WTC11 (cell line): ENCODE data around the gene MSGN1.

Experiments
- CTCF ChIP-seq: fragments of 200-600 bp; IDR thresholded peaks from 2 replicates; pipeline ENCODE4 v1.8.0; 2022; ENCODE audit warnings: antibody characterized with exemption
- HMGA2 ChIP-seq: fragments of 250-450 bp; sonication (Bioruptor Pico); IDR thresholded peaks from 2 replicates; pipeline ENCODE4 v1.4.0; 2021; ENCODE audit warnings: mild to moderate bottlenecking, moderate library complexity
- IRF1 ChIP-seq: sonication (generic); formaldehyde crosslinking; IDR thresholded peaks from 2 replicates; pipeline ENCODE4 v1.8.0; 2023; ENCODE audit warnings: missing genetic modification reagents
- MLX ChIP-seq: sonication (generic); formaldehyde crosslinking; IDR thresholded peaks from 2 replicates; pipeline ENCODE4 v1.8.1; 2023; ENCODE audit warnings: mild to moderate bottlenecking, missing genetic modification reagents, moderate library complexity
- TEAD4 ChIP-seq: sonication (generic); formaldehyde crosslinking; IDR thresholded peaks from 2 replicates; pipeline ENCODE4 v1.8.0; 2022; ENCODE audit warnings: mild to moderate bottlenecking, missing genetic modification reagents

GRCh38 chr2:17781482-17781881 is 34.8 kb upstream of the MSGN1 start:
- TF ChIP-seq HMGA2 (CRISPR knock-in tag) (no peak), CTCF (no peak), TEAD4 (CRISPR knock-in tag) (no peak), IRF1 (CRISPR knock-in tag) (no peak), MLX (CRISPR knock-in tag) (no peak)
